Heart right ventricle (tissue), 16 donors: ENCODE data around the gene INCA1. TPM values are rescaled to one million over a fixed set of nuclear protein-coding genes. Genes with fewer than 3 reads are reported as not detected.

Experiments used
- ATAC-seq, 8 donors: fragments of 200-7000 bp; cut with Tn5 transposase; one replicate each; pipeline ENCODE4 v1.9.1; 2020; ENCODE audit warnings: mild to moderate bottlenecking in 8 of 8, moderate library complexity in 8 of 8, moderate number of reproducible peaks in 1 of 8
- DNase-seq, 2 donors: peaks; one replicate each; pipeline ENCODE4 v3.0.0-alpha.2; 2020
- H3K27ac ChIP-seq, 10 donors: fragments of 200-600 bp; sonication (generic) in 2 of 10; one replicate each; pipeline versions ENCODE4 v1.5.0 to v1.8.0; 2020 to 2022; ENCODE audit warnings: mild to moderate bottlenecking in 3 of 10
- H3K27me3 ChIP-seq, 7 donors: fragments of 200-600 bp; one replicate each; pipeline ENCODE4 v1.8.0; 2021 to 2022; ENCODE audit warnings: mild to moderate bottlenecking in 2 of 7
- H3K36me3 ChIP-seq, 9 donors: fragments of 200-600 bp; sonication (generic) in 1 of 9; one replicate each; pipeline versions ENCODE4 v1.5.0 to v1.8.0; 2020 to 2022; ENCODE audit warnings: mild to moderate bottlenecking in 2 of 9
- H3K4me1 ChIP-seq, 9 donors: fragments of 200-600 bp; sonication (generic) in 1 of 9; one replicate each; pipeline versions ENCODE4 v1.5.0 to v1.8.0; 2020 to 2022; ENCODE audit warnings: mild to moderate bottlenecking in 4 of 9
- H3K4me3 ChIP-seq, 10 donors: fragments of 200-600 bp; sonication (generic) in 2 of 10; one replicate each; pipeline versions ENCODE4 v1.5.0 to v1.8.0; 2020 to 2022; ENCODE audit warnings: mild to moderate bottlenecking in 7 of 10, moderate library complexity in 2 of 10
- H3K9me3 ChIP-seq, 11 donors: fragments of 200-600 bp in 10 of 11; sonication (generic) in 2 of 11; one replicate each; pipeline versions ENCODE4 v1.5.0 to v1.8.0; 2013 to 2022; ENCODE audit warnings: mild to moderate bottlenecking in 2 of 11, control low read depth in 1 of 11, moderate library complexity in 1 of 11
- CTCF ChIP-seq, 9 donors: fragments of 200-600 bp; sonication (generic) in 2 of 9; IDR thresholded peaks; one replicate each; pipeline versions ENCODE4 v1.5.0 to v1.8.0; 2021 to 2022; ENCODE audit warnings: antibody characterized with exemption in 9 of 9, mild to moderate bottlenecking in 5 of 9, moderate library complexity in 1 of 9
- WGBS, 2 donors: extraction: QIAGEN DNeasy Blood & Tissue Kit; methylation state at CpG; one replicate each; pipeline ENCODE4 v1.1.7; 2013; ENCODE audit warnings: inconsistent platforms in 1 of 2; 5-methylcytosine and 5-hydroxymethylcytosine counted together
- intact Hi-C, 10 donors: fragments of 100-400 bp; cut with DNase I; formaldehyde crosslinking; loops; one replicate each; pipeline versions ENCODE4 v1.11.1 to v1.14.2; 2022
- polyA plus RNA-seq, 2 donors: library from polyadenylated mRNA; stranded (reverse); fragments of 200-250 nt; gene quantifications; one replicate each; pipeline ENCODE4 v1.2.3, GENCODE V29; 2013
- total RNA-seq, 10 donors: library from RNA; stranded (reverse); fragmentation: NEBNext Ultra II Directional in 3 of 10; extraction: Animal tissue kit (Norgen Biotek cat#: 25700) in 3 of 10; gene quantifications; one replicate each; pipeline versions ENCODE4 v1.2.1 to v1.2.4, GENCODE V29; 2021 to 2023
- donor health status: Arrhythmogenic right ventricular cardiomyopathy.
- donor health status: ischemic (EF 13 %, LVEDD 7.1; RV severe dilation, severe dysfunction).
- donor health status: healthy with polysubstance abuse.
- donor health status: DM: no; HTN: yes; CAD: no.
- donor health status: DM: no; HTN: no; CAD: no.
- donor health status: ischemic (EF 25% LVEDD 6.9; RV normal size, moderate dysfunction).
- donor health status: ischemic (EF 25% LVEDD 5.7; RV mildly dilated, moderate dysfunction).
- donor health status: healthy.
- donor health status: DM: yes; HTN: yes; CAD: no.
- donor health status: Ischemic cardiomyopathy.
- donor health status: ischemic (EF 35%, LVEDD 5.7; RV mildly dilated, moderate dysfunction).
- donor health status: nonischemic (EF 11% LVEDD 7.7; RV severe dilation, severe dysfunction).
- donor health status: DM: yes; HTN: yes; CAD: no.
- donor health status: PGD.
- donor health status: ischemic (EF 29% LVEDD 5.4; RV normal size, mild dysfunction).
- donor health status: nonischemic (EF 23%, LVEDD 6.1; RV moderate dilation, normal function).

The INCA1 gene
- total and polyA plus RNA-seq, 12 donors: 0.83 to 7.8 (median 2.2) TPM

GRCh38 chr17:4987767-4988567 lies 9.4 kb downstream of the INCA1 start:
- intact Hi-C loops: loop anchor here in 8 of 10 donors (1.0 to 10.0 kb wide), 8 partner anchors 21 to 81 kb away; partner anchors contain the start of genes GP1BA (in 2 of the 8), RNF167 (in 2 of the 8), SLC25A11 (in 2 of the 8) and PFN1 (in 1 of the 8)
- DNase-seq (no peak), ATAC-seq (peak in 6 of 8 donors; percentile 2 to 47 (median 9))
- Histone ChIP-seq H3K4me3 (peak overlapping the region; percentile 61 to 97 (median 89)), H3K27ac (peak overlapping the region; percentile 83 to 98 (median 95)), H3K4me1 (peaks cover 5 to 36% (median 26%) of the 10 kb centered on the region in 9 donors), H3K27me3 (no peaks in the 10 kb centered on the region), H3K36me3 (peaks cover 0 to 26% (median 5%) of the 10 kb centered on the region in 9 donors), H3K9me3 (no peaks in the 10 kb centered on the region)
- no peak for TF ChIP-seq CTCF (IDR thresholded peaks at IDR 0.05)
- WGBS, 2 donors: 2% methylated on average over 30 of the region's 30 CpGs

GRCh38 chr17:4986951-4987766 lies 10.2 kb downstream of the INCA1 start, which contains the start of gene CAMTA2:
CAMTA2 (minus strand) TSS chr17:4987675; CDS start chr17:4986222, 1,453 bp downstream.
- peak within 1 kb of the TSS; percentile 61 to 97 (median 89) for H3K4me3 ChIP-seq
- WGBS, 2 donors: 1% methylated on average over 57 to 78 of the region's 78 CpGs
- ATAC-seq (peak; percentile 94 to 97 (median 96)), DNase-seq (peak; percentile 94)
- H3K36me3 ChIP-seq: peaks cover 0 to 35% (median 12%) of the 10 kb centered on the region in 9 donors
- peak; percentile 58 to 93 (median 78) for TF ChIP-seq CTCF (IDR thresholded peaks at IDR 0.05)
- H3K27ac ChIP-seq: peak within 1 kb of the TSS; percentile 83 to 98 (median 95)
- intact Hi-C loops: loop anchor here in 8 of 10 donors (1.0 to 10.0 kb wide), 8 partner anchors 20 to 80 kb away; partner anchors contain the start of genes GP1BA (in 2 of the 8), RNF167 (in 2 of the 8), SLC25A11 (in 2 of the 8) and PFN1 (in 1 of the 8)
- no peaks in the 10 kb centered on the region for H3K27me3 ChIP-seq
- peaks cover 5 to 44% (median 26%) of the 10 kb centered on the region in 9 donors for H3K4me1 ChIP-seq
- H3K9me3 ChIP-seq: no peaks in the 10 kb centered on the region

GRCh38 chr17:4986403-4986802 lies 10.9 kb downstream of the INCA1 start:
- Histone ChIP-seq H3K27ac (peak overlapping the region; percentile 83 to 98 (median 95)), H3K27me3 (no peaks in the 10 kb centered on the region), H3K9me3 (no peaks in the 10 kb centered on the region), H3K36me3 (peaks cover 0 to 42% (median 19%) of the 10 kb centered on the region in 9 donors), H3K4me1 (peaks cover 5 to 46% (median 26%) of the 10 kb centered on the region in 9 donors), H3K4me3 (peak overlapping the region; percentile 61 to 97 (median 89))
- no peak for DNase-seq
- TF ChIP-seq CTCF (IDR thresholded peaks at IDR 0.05): no peak
- 35 to 45% methylated on average over 5 of the region's 5 CpGs for WGBS, 2 donors
- intact Hi-C loops: loop anchor here in 8 of 10 donors (1.0 to 10.0 kb wide), 7 partner anchors 38 to 79 kb away; partner anchors contain the start of genes GP1BA (in 2 of the 8), RNF167 (in 2 of the 8), SLC25A11 (in 2 of the 8) and PFN1 (in 1 of the 8)
- peak in 6 of 8 donors; percentile 4 to 25 (median 18) for ATAC-seq
